TTC549 (cell line): ENCODE data around the gene CNKSR2.

Experiments used
- FAIRE-seq: peaks from 2 replicates; lab custom pipeline; 2012; peaks lifted over from hg19 to GRCh38; lab: Jason Lieb, UNC

CNKSR2 gene

GRCh38 chrX:21374163-21374993 is at the start of gene CNKSR2:
TSS of gene CNKSR2 (plus strand) at chrX:21374418. CDS start at chrX:21374898, 480 bp downstream.
- no peak for FAIRE-seq

DNA sequence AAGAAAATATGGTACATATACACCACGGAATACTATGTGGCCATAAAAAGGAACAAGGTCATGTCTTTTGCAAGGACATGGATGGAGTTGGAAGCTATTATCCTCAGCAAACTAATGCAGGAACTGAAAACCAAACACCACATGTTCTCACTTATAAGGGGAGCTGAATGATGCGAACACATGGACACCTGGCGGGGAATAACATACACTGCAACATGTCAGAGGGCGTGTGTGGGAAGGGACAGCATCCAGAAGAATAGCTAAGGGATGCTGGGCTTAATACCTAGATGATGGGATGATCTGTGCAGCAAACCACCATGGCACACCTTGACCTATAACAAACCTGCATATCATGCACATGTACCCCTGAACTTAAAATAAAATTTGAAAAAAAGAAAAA is 19.5 kb upstream of the CNKSR2 start:
- FAIRE-seq, result no peak

DNA sequence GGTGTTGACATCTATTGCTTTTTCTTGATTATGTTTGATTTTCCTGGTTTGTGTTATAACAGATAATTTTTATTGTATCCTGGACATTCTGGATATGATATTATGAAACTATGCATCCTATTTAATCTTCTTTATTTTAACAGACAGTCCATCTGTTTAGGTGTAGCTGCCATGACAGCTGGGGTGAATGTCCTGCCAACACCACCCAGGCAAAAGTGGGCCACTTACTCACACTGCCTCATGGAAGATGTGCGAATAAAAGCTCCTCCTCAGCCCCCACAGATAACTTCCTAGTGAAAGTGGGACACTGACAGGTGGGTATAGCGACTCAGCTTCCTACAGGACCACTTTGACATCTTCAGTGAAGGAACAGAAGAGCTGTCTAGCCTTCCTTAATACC is 18.4 kb upstream of the CNKSR2 start:
- no peak for FAIRE-seq

GRCh38 chrX:21369613-21370012 is 4.6 kb upstream of the CNKSR2 start:
- FAIRE-seq, result no peak

- FAIRE-seq, result no peak
These were observed 1.2 kb upstream of the CNKSR2 start for GRCh38 chrX:21373001-21373400.

DNA sequence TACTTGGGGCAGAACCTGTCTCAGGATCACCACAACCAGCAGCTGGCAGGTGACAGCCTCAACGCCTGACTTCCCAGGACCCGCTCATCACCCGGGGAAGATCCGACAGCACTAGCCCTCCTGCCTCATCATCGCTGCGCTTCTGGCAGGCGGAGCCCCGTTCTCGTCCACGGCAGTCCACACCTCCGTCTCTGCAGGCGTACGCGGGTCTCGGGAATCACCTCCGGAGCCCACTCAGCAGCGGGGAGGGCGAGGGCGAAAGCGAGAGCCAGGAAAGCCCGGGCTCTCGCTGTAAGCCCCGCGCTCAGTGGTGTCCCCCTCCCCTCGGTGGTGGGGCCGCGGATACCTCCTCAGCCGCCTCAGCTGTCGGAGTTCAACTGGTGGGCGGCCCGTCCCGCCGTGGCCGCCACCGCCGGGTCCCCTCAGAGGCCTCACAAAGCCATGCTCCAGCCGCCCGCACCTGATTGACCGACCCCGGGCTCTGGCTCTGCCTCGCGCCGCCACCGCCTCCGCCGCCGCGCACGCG is 518 bp upstream of the CNKSR2 start:
- FAIRE-seq, result no peak

GRCh38 chrX:21374994-21375707 is 933 bp downstream of the CNKSR2 start:
- no peak for FAIRE-seq

DNA sequence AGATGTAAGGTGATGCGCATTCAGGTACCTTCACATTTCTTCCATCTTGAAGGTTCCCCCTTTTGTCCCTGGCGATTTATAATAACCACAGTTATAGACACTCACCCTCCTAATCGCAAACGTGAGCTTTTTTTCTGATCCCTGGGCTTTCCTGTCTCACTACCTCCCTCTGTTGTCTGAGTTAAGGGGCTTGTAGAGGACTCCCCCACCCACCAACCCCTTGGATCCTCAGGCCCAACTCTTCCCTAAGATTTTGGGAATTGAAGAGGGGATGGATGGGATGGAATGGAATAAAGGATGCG is 1.4 kb downstream of the CNKSR2 start:
- FAIRE-seq, result no peak

GRCh38 chrX:21376636-21377035 is 2.4 kb downstream of the CNKSR2 start:
- FAIRE-seq, result no peak

DNA sequence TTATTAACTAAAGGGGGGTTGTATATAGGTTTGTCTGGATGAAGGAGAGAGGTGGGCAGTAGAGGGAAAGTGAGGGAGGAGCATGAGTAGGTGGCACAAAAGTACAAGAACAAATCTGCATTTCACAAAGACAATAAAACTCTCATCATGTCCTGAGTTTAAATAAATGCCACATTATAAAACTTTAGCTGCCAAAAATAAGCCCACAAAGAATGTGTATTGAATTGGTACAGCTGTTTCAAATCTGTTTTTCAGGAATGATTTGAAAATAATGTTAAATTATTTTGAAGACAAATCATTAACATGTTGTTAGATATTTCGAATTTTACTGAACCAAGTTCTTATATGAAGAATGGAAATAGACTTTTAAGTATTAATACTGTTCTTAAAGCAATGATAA is 5.8 kb downstream of the CNKSR2 start:
- FAIRE-seq, result no peak

DNA sequence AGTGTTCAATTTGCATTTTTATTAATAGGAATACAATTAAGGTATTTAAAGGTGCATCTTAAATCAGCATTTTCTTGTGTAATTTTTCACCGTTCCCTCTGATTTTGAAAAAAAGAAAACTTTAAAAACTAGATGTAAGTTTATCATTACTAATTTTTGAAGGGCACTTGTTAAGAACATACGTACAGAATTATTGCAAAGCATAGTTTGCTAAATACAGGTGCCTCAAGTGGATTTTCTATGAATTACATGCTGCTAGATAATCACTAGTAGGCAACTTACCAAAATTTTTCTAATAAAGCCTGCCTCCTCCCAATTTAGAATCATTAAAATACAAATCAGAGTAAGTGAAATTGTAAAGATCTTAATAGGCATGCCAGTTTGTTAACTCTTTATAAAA is 8.5 kb downstream of the CNKSR2 start:
- FAIRE-seq, result no peak

- FAIRE-seq, result no peak
These were observed 9.3 kb downstream of the CNKSR2 start for GRCh38 chrX:21383546-21383945.

GRCh38 chrX:21384178-21384577 is 10.0 kb downstream of the CNKSR2 start:
- no peak for FAIRE-seq

DNA sequence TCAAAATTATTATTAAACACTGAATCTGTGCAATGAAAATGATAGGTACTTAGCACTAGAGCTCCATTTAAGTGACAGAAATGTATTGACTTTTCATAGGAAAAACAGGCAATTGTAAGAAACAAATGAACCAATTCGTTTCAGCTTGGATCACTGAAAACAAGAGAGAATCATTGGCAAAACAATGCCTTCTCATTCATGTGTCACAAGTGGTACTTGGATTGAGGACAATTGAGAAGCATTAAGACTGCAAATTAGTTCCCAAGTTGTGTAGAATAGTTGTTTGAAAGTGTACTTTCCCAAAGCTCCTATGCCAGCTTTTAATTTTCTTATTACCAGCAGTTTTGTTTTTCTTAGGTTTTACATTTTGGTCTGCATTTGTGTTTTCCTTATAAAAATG is 20.6 kb downstream of the CNKSR2 start:
- no peak for FAIRE-seq

DNA sequence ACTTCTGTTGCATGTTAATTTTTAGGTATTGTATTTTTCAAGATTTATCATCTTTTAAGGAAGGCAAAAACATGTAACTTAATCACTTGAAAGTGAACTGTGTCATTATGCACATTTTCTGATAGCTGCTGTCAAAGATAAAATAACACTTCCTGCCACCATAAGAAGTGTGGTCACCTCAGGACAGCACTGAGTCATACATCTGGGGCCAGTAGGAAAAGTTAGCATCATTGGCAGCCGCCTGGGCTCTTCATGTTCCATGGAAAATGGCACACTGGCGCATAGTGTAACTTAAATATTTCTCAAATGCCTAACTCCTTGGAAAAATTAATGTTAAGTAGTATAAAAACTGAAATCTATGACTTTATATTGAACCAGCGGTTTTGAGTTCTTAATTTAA is 24.2 kb downstream of the CNKSR2 start:
- FAIRE-seq, result no peak

- no peak for FAIRE-seq
These were observed 26.3 kb downstream of the CNKSR2 start for GRCh38 chrX:21400408-21401121.

DNA sequence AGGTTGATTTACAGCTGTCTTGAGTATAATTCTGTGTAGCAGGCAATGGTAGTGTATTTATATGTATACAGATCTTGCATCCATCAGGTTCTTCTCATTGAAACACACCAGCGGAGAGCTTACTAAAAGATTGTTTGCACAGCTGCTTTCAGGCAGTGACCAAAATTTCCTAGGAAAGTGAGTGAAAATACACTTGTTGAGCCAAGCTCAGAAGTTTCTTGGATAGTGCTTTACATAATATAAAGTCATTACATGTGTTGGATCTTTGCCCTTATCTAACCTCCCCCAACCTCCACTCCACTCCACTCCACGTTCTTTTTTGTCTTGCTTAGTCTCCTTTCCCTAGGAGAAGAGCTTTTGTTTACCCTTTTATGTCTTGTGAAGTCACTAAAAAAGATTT is 34.1 kb downstream of the CNKSR2 start:
- no peak for FAIRE-seq

DNA sequence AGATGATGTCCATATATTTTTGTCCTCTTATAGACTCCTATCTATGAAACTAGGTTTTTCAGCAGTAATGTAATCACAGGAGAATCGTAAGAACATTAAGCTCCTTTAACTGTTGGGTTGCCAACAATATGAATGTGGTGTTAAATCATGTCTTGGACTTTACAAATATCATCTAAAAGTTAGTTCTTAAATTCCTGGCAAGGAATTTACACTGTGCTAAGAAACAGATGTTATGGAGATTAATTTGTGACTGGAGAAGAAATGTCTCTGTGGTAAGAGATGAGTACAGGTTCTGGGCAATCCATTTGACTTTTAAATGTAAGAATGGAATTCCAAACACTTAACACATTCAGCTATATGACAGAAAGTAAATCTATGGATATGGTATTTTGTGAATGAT is 34.6 kb downstream of the CNKSR2 start:
- no peak for FAIRE-seq

DNA sequence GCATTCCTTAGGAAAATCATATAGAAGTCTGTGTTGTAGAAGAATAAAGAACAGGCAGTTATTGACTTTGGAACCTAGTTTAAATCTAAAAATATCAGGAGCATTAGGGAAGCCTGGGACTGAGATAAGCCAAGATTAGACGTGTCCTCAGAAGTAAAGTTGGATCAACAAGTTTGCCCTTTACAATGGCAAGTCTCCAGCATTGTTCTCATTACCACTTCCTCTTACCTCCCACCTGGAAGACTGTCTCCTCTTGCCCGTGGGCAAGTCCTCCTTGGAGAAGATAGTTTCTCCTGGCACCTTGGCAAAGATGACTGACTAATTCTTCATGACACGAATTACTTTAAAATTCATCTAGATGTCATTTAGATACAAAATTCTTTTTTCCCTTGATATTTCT is 37.8 kb downstream of the CNKSR2 start:
- FAIRE-seq, result no peak

GRCh38 chrX:21412883-21413282 is 38.7 kb downstream of the CNKSR2 start:
- FAIRE-seq, result no peak

- no peak for FAIRE-seq
These were observed 52.9 kb downstream of the CNKSR2 start for GRCh38 chrX:21427086-21427485.

GRCh38 chrX:21437036-21437435 is 62.8 kb downstream of the CNKSR2 start:
- no peak for FAIRE-seq

GRCh38 chrX:21438792-21439191 is 64.6 kb downstream of the CNKSR2 start:
- no peak for FAIRE-seq
